HEK293 (cell line): ENCODE data around the gene BCL2.

Source experiments
- CTCF ChIA-PET: fragments of 350-600 bp; formaldehyde crosslinking; extraction: SDS; loops from one replicate; lab custom pipeline; 2021; ENCODE audit warnings: antibody characterized with exemption; lab: Yijun Ruan, JAX
- POLR2A ChIA-PET: fragments of 300-600 bp; formaldehyde crosslinking; extraction: SDS; loops from one replicate; lab custom pipeline; 2020; ENCODE audit warnings: antibody characterized with exemption, inconsistent platforms; lab: Yijun Ruan, JAX
- H3K27ac ChIP-seq: fragments of 200-500 bp; sonication (Bioruptor generic); 2 replicates; pipeline ENCODE4 v1.5.1; 2014; ENCODE audit warnings: low read depth, low read length, control low read depth, inconsistent platforms; ENCODE audit errors: extremely low read depth
- H3K36me3 ChIP-seq, 2 experiments: fragments of 200-500 bp in 1 of 2; sonication (Bioruptor generic) in 1 of 2; 1 replicate in 1 of 2; 2 replicates in 1 of 2; pipeline ENCODE4 v1.5.1; 2014 to 2017; ENCODE audit warnings: inconsistent platforms in 2 of 2, low read length in 2 of 2; ENCODE audit not compliant: control insufficient read depth in 2 of 2, insufficient read depth in 1 of 2
- H3K4me1 ChIP-seq: fragments of 200-500 bp; sonication (Bioruptor generic); 2 replicates; pipeline ENCODE4 v1.5.1; 2014; ENCODE audit warnings: mild to moderate bottlenecking, low read length, inconsistent platforms; ENCODE audit not compliant: control insufficient read depth, insufficient read depth
- H3K4me3 ChIP-seq: 2 replicates; pipeline ENCODE4 v1.5.1; 2011; ENCODE audit warnings: low read depth, mild to moderate bottlenecking, control low read depth, low read length, moderate library complexity
- H3K9me3 ChIP-seq: fragments of 200-500 bp; sonication (Bioruptor generic); 2 replicates; pipeline ENCODE4 v1.5.1; 2014; ENCODE audit warnings: low read depth, low read length, inconsistent platforms; ENCODE audit not compliant: control insufficient read depth, insufficient read depth
- HOXC10 ChIP-seq: sonication (generic); formaldehyde crosslinking; IDR thresholded peaks from 2 replicates; pipeline ENCODE4 v1.8.1; 2023; ENCODE audit warnings: mild to moderate bottlenecking, missing genetic modification reagents
- KLF9 ChIP-seq: fragments of 450-650 bp; formaldehyde crosslinking; IDR thresholded peaks from 2 replicates; pipeline ENCODE4 v1.5.1; 2016; ENCODE audit warnings: missing biosample characterization, missing genetic modification characterization, low read depth
- PRDM10 ChIP-seq: fragments of 450-650 bp; formaldehyde crosslinking; IDR thresholded peaks from 2 replicates; pipeline ENCODE4 v1.5.1; 2016; ENCODE audit warnings: missing biosample characterization, missing genetic modification characterization
- PRDM6 ChIP-seq: fragments of 450-650 bp; formaldehyde crosslinking; IDR thresholded peaks from 2 replicates; pipeline ENCODE4 v1.5.1; 2017; ENCODE audit warnings: missing biosample characterization, missing genetic modification characterization
- WT1 ChIP-seq: fragments of 450-650 bp; formaldehyde crosslinking; IDR thresholded peaks from 2 replicates; pipeline ENCODE4 v1.5.1; 2016; ENCODE audit warnings: missing biosample characterization, missing genetic modification characterization
- ZFHX2 ChIP-seq: fragments of 450-650 bp; formaldehyde crosslinking; conservative IDR thresholded peaks from 2 replicates; pipeline ENCODE4 v1.5.1; 2016; ENCODE audit warnings: missing biosample characterization, missing genetic modification characterization
- ZIC2 ChIP-seq: fragments of 450-650 bp; formaldehyde crosslinking; IDR thresholded peaks from 2 replicates; pipeline ENCODE4 v1.5.1; 2016; ENCODE audit warnings: missing biosample characterization, missing genetic modification characterization
- ZNF10 ChIP-seq: fragments of 450-650 bp; formaldehyde crosslinking; IDR thresholded peaks from 2 replicates; pipeline ENCODE4 v1.5.1; 2017; ENCODE audit warnings: missing biosample characterization, missing genetic modification characterization
- ZNF133 ChIP-seq: fragments of 450-650 bp; formaldehyde crosslinking; IDR thresholded peaks from 2 replicates; pipeline ENCODE4 v1.5.1; 2016; ENCODE audit warnings: missing biosample characterization, missing genetic modification characterization
- ZNF2 ChIP-seq: fragments of 450-650 bp; formaldehyde crosslinking; IDR thresholded peaks from 2 replicates; pipeline ENCODE4 v1.5.1; 2016; ENCODE audit warnings: missing biosample characterization, missing genetic modification characterization
- ZNF223 ChIP-seq: fragments of 450-650 bp; formaldehyde crosslinking; IDR thresholded peaks from 2 replicates; pipeline ENCODE4 v1.5.1; 2016; ENCODE audit warnings: missing biosample characterization, missing genetic modification characterization
- ZNF26 ChIP-seq: fragments of 450-650 bp; formaldehyde crosslinking; IDR thresholded peaks from 2 replicates; pipeline ENCODE4 v1.5.1; 2016; ENCODE audit warnings: missing biosample characterization, missing genetic modification characterization
- ZNF548 ChIP-seq: fragments of 450-650 bp; formaldehyde crosslinking; IDR thresholded peaks from 2 replicates; pipeline ENCODE4 v1.5.1; 2016; ENCODE audit warnings: missing biosample characterization, missing genetic modification characterization
- ZNF580 ChIP-seq: fragments of 450-650 bp; formaldehyde crosslinking; IDR thresholded peaks from 2 replicates; pipeline ENCODE4 v1.5.1; 2016; ENCODE audit warnings: missing biosample characterization, missing genetic modification characterization
- ZNF596 ChIP-seq: fragments of 450-650 bp; IDR thresholded peaks from 2 replicates; pipeline ENCODE4 v1.5.0; 2018; ENCODE audit warnings: missing biosample characterization, mild to moderate bottlenecking, missing genetic modification characterization, moderate library complexity
- ZNF670 ChIP-seq: fragments of 450-650 bp; formaldehyde crosslinking; IDR thresholded peaks from 2 replicates; pipeline ENCODE4 v1.5.1; 2016; ENCODE audit warnings: missing biosample characterization, missing genetic modification characterization, low read depth
- ZNF701 ChIP-seq: fragments of 450-650 bp; formaldehyde crosslinking; IDR thresholded peaks from 2 replicates; pipeline ENCODE4 v1.5.1; 2016; ENCODE audit warnings: missing biosample characterization, missing genetic modification characterization
- ZNF704 ChIP-seq: fragments of 450-650 bp; formaldehyde crosslinking; IDR thresholded peaks from 2 replicates; pipeline ENCODE4 v1.5.1; 2016; ENCODE audit warnings: missing biosample characterization, missing genetic modification characterization
- ZNF791 ChIP-seq: fragments of 450-650 bp; formaldehyde crosslinking; IDR thresholded peaks from 2 replicates; pipeline ENCODE4 v1.5.1; 2016; ENCODE audit warnings: missing biosample characterization, missing genetic modification characterization
- ZNF792 ChIP-seq: fragments of 450-650 bp; formaldehyde crosslinking; IDR thresholded peaks from 2 replicates; pipeline ENCODE4 v1.5.1; 2016; ENCODE audit warnings: missing biosample characterization, missing genetic modification characterization

Gene BCL2

GRCh38 chr18:63240531-63241316, 78.8 kb downstream of the BCL2 start:
- Histone ChIP-seq H3K27ac (no peak overlapping the region), H3K36me3 (no peaks in the 10 kb centered on the region), H3K4me3 (no peak overlapping the region), H3K4me1 (peaks cover 12% of the 10 kb centered on the region), H3K9me3 (no peaks in the 10 kb centered on the region)
- ChIA-PET POLR2A (no interaction called here), CTCF (interaction anchor here (0.5 to 0.6 kb wide), 4 partner anchors 27 to 182 kb away, joined by 3 read pairs; no protein-coding TSS in a partner anchor)
- TF ChIP-seq WT1 (tag by site-specific recombination) (no peak), KLF9 (tag by site-specific recombination) (no peak), ZNF133 (no peak), ZNF548 (no peak), PRDM10 (tag by site-specific recombination) (no peak)

GRCh38 chr18:63238693-63239075, 80.9 kb downstream of the BCL2 start:
- ChIA-PET CTCF (interaction anchor here (0.6 kb wide), 1 partner anchor 858 kb away, joined by 3 read pairs; no protein-coding TSS in a partner anchor), POLR2A (no interaction called here)
- Histone ChIP-seq H3K36me3 (no peaks in the 10 kb centered on the region), H3K4me1 (peaks cover 12% of the 10 kb centered on the region), H3K9me3 (no peaks in the 10 kb centered on the region), H3K27ac (no peak overlapping the region), H3K4me3 (no peak overlapping the region)
- TF ChIP-seq ZNF670 (tag by site-specific recombination), result no peak
- TF ChIP-seq ZIC2, result peak; percentile 52
- no peak for TF ChIP-seq ZNF2 (tag by site-specific recombination)
- TF ChIP-seq ZNF792, result no peak
- TF ChIP-seq ZNF701 (tag by site-specific recombination), result no peak
- TF ChIP-seq HOXC10 (CRISPR knock-in tag), result no peak
- no peak for TF ChIP-seq ZNF580 (tag by site-specific recombination)

- CTCF ChIA-PET, result no interaction called here
- H3K9me3 ChIP-seq, result no peaks in the 10 kb centered on the region
- H3K27ac ChIP-seq, result no peak overlapping the region
- POLR2A ChIA-PET, result no interaction called here
- H3K4me3 ChIP-seq, result no peak overlapping the region
- H3K4me1 ChIP-seq, result peaks cover 12% of the 10 kb centered on the region
- no peaks in the 10 kb centered on the region for H3K36me3 ChIP-seq
- TF ChIP-seq ZNF701 (tag by site-specific recombination), result no peak
- 0 out of 2 replicates have a peak, but pooled peaks have one; percentile 27 for TF ChIP-seq PRDM6 (tag by site-specific recombination)
- no peak for TF ChIP-seq ZNF223 (tag by site-specific recombination)
- TF ChIP-seq ZNF26, result no peak
- TF ChIP-seq ZFHX2 (tag by site-specific recombination), result peak; percentile 58
- TF ChIP-seq ZNF596 (tag by site-specific recombination), result no peak
- TF ChIP-seq ZNF10 (tag by site-specific recombination), result no peak
- TF ChIP-seq ZNF791 (tag by site-specific recombination), result no peak
- no peak for TF ChIP-seq ZNF704 (tag by site-specific recombination)
These were observed 81.5 kb downstream of the BCL2 start for GRCh38 chr18:63237881-63238692.
